Measurements from ENCODE around the gene C15orf61.

Gene C15orf61

DNA sequence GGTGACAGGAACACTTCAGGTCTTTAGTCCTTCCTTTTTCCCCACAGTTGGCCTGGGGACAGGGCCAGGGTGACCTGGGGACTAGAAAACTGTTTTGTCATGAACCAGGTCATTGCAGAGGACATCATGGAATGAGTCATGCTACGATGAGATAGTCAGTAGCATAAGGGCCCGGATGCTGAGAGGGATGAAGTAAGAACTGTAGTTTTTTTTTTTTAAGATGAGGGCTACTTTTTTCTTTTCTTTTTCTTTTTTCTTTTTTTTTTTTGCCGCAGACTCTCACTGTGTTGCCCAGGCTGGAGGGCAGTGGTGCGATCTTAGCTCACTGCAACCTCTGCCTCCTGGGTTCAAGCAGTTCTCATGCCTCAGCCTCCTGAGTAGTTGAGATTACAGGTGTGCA is 29.6 kb downstream of the C15orf61 start:
- POLR2A ChIA-PET, result interaction anchor here (1.1 kb wide), 1 partner anchor 205 kb away, joined by 3 read pairs; no protein-coding TSS in a partner anchor
- CTCF ChIA-PET, result interaction anchor here (0.6 to 1.4 kb wide), 2 partner anchors 30 to 1252 kb away, joined by 3 read pairs; no protein-coding TSS in a partner anchor
- peaks cover 15 to 16% of the 10 kb centered on the region in 2 experiments; a peak in 2 of 3 replicates for H3K36me3 ChIP-seq (ENCODE audit: control insufficient read depth in 2 of 2, insufficient read depth in 1 of 2, low read length in 2 of 2)
- TF ChIP-seq ZNF324 (tag by site-specific recombination; IDR thresholded peaks at IDR 0.05) (0 out of 2 replicates have a peak, but pooled peaks have one; percentile 62), ZXDB (tag by site-specific recombination; IDR thresholded peaks at IDR 0.05) (peak; percentile 35; the same call in 1 of the 2 replicates), ZNF629 (tag by site-specific recombination; IDR thresholded peaks at IDR 0.05) (peak; percentile 97), ZNF585B (tag by site-specific recombination; IDR thresholded peaks at IDR 0.05) (peak; percentile 20; the same call in 1 of the 2 replicates), MYNN (tag by site-specific recombination; IDR thresholded peaks at IDR 0.05; ENCODE audit: borderline replicate concordance) (peak; percentile 17; the same call in 1 of the 2 replicates), ZFP69B (tag by site-specific recombination; IDR thresholded peaks at IDR 0.05) (peak; percentile 37; the same call in 1 of the 2 replicates), TRIM28 (IDR thresholded peaks at IDR 0.05; ENCODE audit: borderline replicate concordance, low read length) (no peak), ZNF362 (tag by site-specific recombination; IDR thresholded peaks at IDR 0.05) (peak; percentile 99), ZNF366 (tag by site-specific recombination; conservative IDR thresholded peaks at IDR 0.05) (peak; percentile 49), ZNF660 (tag by site-specific recombination; IDR thresholded peaks at IDR 0.05) (0 out of 2 replicates have a peak, but pooled peaks have one; percentile 4), YY1 (tag by site-specific recombination; IDR thresholded peaks at IDR 0.05) (no peak), ZNF692 (tag by site-specific recombination; IDR thresholded peaks at IDR 0.05) (0 out of 2 replicates have a peak, but pooled peaks have one; percentile 34), ZNF843 (tag by site-specific recombination; IDR thresholded peaks at IDR 0.05) (0 out of 2 replicates have a peak, but pooled peaks have one; percentile 15), KLF16 (tag by site-specific recombination; IDR thresholded peaks at IDR 0.05) (peak; percentile 39; the same call in 1 of the 2 replicates), ZBTB20 (tag by site-specific recombination; IDR thresholded peaks at IDR 0.05) (no peak), GLI4 (tag by site-specific recombination; IDR thresholded peaks at IDR 0.05) (peak; percentile 44; the same call in 1 of the 2 replicates), OSR2 (tag by site-specific recombination; IDR thresholded peaks at IDR 0.05) (peak; percentile 39; the same call in 1 of the 2 replicates), ZEB2 (tag by site-specific recombination; IDR thresholded peaks at IDR 0.05) (peak; percentile 69), GLI2 (tag by site-specific recombination; IDR thresholded peaks at IDR 0.05; ENCODE audit: borderline replicate concordance, low read depth) (no peak), PRDM1 (tag by site-specific recombination; IDR thresholded peaks at IDR 0.05) (0 out of 2 replicates have a peak, but pooled peaks have one; percentile 6), ATF2 (tag by site-specific recombination; IDR thresholded peaks at IDR 0.05; ENCODE audit: low read depth) (peak; percentile 62), ZNF600 (tag by site-specific recombination; IDR thresholded peaks at IDR 0.05) (peak; percentile 64)
- TF ChIP-seq, protein P1, sequence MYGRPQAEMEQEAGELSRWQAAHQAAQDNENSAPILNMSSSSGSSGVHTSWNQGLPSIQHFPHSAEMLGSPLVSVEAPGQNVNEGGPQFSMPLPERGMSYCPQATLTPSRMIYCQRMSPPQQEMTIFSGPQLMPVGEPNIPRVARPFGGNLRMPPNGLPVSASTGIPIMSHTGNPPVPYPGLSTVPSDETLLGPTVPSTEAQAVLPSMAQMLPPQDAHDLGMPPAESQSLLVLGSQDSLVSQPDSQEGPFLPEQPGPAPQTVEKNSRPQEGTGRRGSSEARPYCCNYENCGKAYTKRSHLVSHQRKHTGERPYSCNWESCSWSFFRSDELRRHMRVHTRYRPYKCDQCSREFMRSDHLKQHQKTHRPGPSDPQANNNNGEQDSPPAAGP (tag by site-specific recombination; IDR thresholded peaks at IDR 0.05), result peak; percentile 60; the same call in 1 of the 2 replicates
- TF ChIP-seq, protein P2, sequence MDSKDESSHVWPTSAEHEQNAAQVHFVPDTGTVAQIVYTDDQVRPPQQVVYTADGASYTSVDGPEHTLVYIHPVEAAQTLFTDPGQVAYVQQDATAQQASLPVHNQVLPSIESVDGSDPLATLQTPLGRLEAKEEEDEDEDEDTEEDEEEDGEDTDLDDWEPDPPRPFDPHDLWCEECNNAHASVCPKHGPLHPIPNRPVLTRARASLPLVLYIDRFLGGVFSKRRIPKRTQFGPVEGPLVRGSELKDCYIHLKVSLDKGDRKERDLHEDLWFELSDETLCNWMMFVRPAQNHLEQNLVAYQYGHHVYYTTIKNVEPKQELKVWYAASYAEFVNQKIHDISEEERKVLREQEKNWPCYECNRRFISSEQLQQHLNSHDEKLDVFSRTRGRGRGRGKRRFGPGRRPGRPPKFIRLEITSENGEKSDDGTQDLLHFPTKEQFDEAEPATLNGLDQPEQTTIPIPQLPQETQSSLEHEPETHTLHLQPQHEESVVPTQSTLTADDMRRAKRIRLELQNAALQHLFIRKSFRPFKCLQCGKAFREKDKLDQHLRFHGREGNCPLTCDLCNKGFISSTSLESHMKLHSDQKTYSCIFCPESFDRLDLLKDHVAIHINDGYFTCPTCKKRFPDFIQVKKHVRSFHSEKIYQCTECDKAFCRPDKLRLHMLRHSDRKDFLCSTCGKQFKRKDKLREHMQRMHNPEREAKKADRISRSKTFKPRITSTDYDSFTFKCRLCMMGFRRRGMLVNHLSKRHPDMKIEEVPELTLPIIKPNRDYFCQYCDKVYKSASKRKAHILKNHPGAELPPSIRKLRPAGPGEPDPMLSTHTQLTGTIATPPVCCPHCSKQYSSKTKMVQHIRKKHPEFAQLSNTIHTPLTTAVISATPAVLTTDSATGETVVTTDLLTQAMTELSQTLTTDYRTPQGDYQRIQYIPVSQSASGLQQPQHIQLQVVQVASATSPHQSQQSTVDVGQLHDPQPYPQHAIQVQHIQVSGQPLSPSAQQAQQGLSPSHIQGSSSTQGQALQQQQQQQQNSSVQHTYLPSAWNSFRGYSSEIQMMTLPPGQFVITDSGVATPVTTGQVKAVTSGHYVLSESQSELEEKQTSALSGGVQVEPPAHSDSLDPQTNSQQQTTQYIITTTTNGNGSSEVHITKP (tag by site-specific recombination; IDR thresholded peaks at IDR 0.05), result 0 out of 2 replicates have a peak, but pooled peaks have one; percentile 13
- TF ChIP-seq, protein P3, sequence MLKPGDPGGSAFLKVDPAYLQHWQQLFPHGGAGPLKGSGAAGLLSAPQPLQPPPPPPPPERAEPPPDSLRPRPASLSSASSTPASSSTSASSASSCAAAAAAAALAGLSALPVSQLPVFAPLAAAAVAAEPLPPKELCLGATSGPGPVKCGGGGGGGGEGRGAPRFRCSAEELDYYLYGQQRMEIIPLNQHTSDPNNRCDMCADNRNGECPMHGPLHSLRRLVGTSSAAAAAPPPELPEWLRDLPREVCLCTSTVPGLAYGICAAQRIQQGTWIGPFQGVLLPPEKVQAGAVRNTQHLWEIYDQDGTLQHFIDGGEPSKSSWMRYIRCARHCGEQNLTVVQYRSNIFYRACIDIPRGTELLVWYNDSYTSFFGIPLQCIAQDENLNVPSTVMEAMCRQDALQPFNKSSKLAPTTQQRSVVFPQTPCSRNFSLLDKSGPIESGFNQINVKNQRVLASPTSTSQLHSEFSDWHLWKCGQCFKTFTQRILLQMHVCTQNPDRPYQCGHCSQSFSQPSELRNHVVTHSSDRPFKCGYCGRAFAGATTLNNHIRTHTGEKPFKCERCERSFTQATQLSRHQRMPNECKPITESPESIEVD (tag by site-specific recombination; IDR thresholded peaks at IDR 0.05), result peak; percentile 7; the same call in 1 of the 2 replicates
- TF ChIP-seq, protein P4, sequence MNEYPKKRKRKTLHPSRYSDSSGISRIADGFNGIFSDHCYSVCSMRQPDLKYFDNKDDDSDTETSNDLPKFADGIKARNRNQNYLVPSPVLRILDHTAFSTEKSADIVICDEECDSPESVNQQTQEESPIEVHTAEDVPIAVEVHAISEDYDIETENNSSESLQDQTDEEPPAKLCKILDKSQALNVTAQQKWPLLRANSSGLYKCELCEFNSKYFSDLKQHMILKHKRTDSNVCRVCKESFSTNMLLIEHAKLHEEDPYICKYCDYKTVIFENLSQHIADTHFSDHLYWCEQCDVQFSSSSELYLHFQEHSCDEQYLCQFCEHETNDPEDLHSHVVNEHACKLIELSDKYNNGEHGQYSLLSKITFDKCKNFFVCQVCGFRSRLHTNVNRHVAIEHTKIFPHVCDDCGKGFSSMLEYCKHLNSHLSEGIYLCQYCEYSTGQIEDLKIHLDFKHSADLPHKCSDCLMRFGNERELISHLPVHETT (tag by site-specific recombination; IDR thresholded peaks at IDR 0.05), result 0 out of 2 replicates have a peak, but pooled peaks have one; percentile 72

More for the DNA sequence above, 29.6 kb downstream of the C15orf61 start:
- Histone ChIP-seq H3K4me1 (ENCODE audit: control insufficient read depth, insufficient read depth, low read length) (peaks cover 31% of the 10 kb centered on the region), H3K27ac (ENCODE audit: extremely low read depth, low read depth, low read length) (no peak overlapping the region), H3K4me3 (ENCODE audit: low read depth, low read length) (no peak overlapping the region), H3K9me3 (ENCODE audit: control insufficient read depth, insufficient read depth, low read depth, low read length) (no peaks in the 10 kb centered on the region)
